ENCODE results near the gene CCNL2. TPM values are rescaled to one million over a fixed set of nuclear protein-coding genes. Genes with fewer than 3 reads are reported as not detected.

Gene CCNL2
- total and polyA plus RNA-seq, 2 donors (not counting 1 experiment from before 2014, with no cell fraction given): 263 to 347 TPM

GRCh38 chr1:1432951-1433803 is 34.0 kb upstream of the CCNL2 start:
- Histone ChIP-seq H3K9ac (ENCODE audit: low read length) (no peak overlapping the region), H4K20me1 (ENCODE audit: control insufficient read depth, insufficient read depth, low read length, poor library complexity, severe bottlenecking) (no peaks in the 10 kb centered on the region), H3K4me3 (ENCODE audit: control extremely low read depth in 1 of 5, extremely low read depth in 1 of 5, insufficient read depth in 1 of 5, low read depth in 2 of 5, low read length in 4 of 5) (no peak overlapping the region), H3K27me3 (replicated peaks in 1 of 4; ENCODE audit: control extremely low read depth in 1 of 4, control insufficient read depth in 3 of 4, insufficient read depth in 4 of 4, low read length in 3 of 4) (peaks cover 0 to 70% (median 34%) of the 10 kb centered on the region in 4 experiments), H3K4me2 (replicated peaks; ENCODE audit: low read depth, low read length, poor library complexity, severe bottlenecking) (peak overlapping the region; percentile 86), H3K4me1 (ENCODE audit: control insufficient read depth in 2 of 2, insufficient read depth in 2 of 2, low read length in 2 of 2) (peaks cover 35% of the 10 kb centered on the region in 2 donors), H2AFZ (ENCODE audit: insufficient read depth, low read depth, low read length, poor library complexity, severe bottlenecking) (peak overlapping the region; percentile 14), H3K9me3 (ENCODE audit: control extremely low read depth in 1 of 3, control insufficient read depth in 2 of 3, insufficient read depth in 1 of 3, low read length in 2 of 3) (peaks cover 0 to 32% (median 0%) of the 10 kb centered on the region in 3 donors), H3K27ac (ENCODE audit: low read length in 2 of 2) (no peak overlapping the region), H3K36me3 (replicated peaks in 1 of 2; ENCODE audit: control extremely low read depth in 1 of 2, control insufficient read depth in 1 of 2, extremely low read depth in 1 of 2, insufficient read depth in 2 of 2, low read length in 1 of 2) (no peaks in the 10 kb centered on the region), H3K79me2 (ENCODE audit: control insufficient read depth, insufficient read depth, low read length) (no peaks in the 10 kb centered on the region)
- Mint-ChIP-seq H3K4me1 (peaks cover 14% of the 10 kb centered on the region), H3K4me3 (no peak overlapping the region), H3K9me3 (ENCODE audit: insufficient read depth) (no peaks in the 10 kb centered on the region), H3K27me3 (peaks cover 29% of the 10 kb centered on the region), H3K27ac (no peak overlapping the region)
- intact Hi-C loops (cut with micrococcal nuclease): no loop called here
- 42% methylated on average over 32 of the region's 34 CpGs for WGBS (ENCODE audit: insufficient coverage)
- DNase-seq (peak; percentile 42), ATAC-seq (ENCODE audit: low read depth) (no peak)
- ChIA-PET POLR2A (no interaction called here), CTCF (no interaction called here)
- TF ChIP-seq EZH2 (IDR thresholded peaks at IDR 0.05; ENCODE audit: borderline replicate concordance, insufficient read depth, low read depth, low read length, poor library complexity, severe bottlenecking) (no peak), CTCF (IDR thresholded peaks at IDR 0.05) (no peak)

- intact Hi-C loops (cut with micrococcal nuclease): no loop called here
- Mint-ChIP-seq H3K4me1 (peaks cover 14% of the 10 kb centered on the region), H3K27ac (no peak overlapping the region), H3K9me3 (ENCODE audit: insufficient read depth) (no peaks in the 10 kb centered on the region), H3K4me3 (no peak overlapping the region), H3K27me3 (peaks cover 29% of the 10 kb centered on the region)
- Histone ChIP-seq H2AFZ (ENCODE audit: insufficient read depth, low read depth, low read length, poor library complexity, severe bottlenecking) (no peak overlapping the region), H4K20me1 (ENCODE audit: control insufficient read depth, insufficient read depth, low read length, poor library complexity, severe bottlenecking) (no peaks in the 10 kb centered on the region), H3K79me2 (ENCODE audit: control insufficient read depth, insufficient read depth, low read length) (no peaks in the 10 kb centered on the region), H3K27ac (ENCODE audit: low read length in 2 of 2) (no peak overlapping the region), H3K36me3 (replicated peaks in 1 of 2; ENCODE audit: control extremely low read depth in 1 of 2, control insufficient read depth in 1 of 2, extremely low read depth in 1 of 2, insufficient read depth in 2 of 2, low read length in 1 of 2) (no peaks in the 10 kb centered on the region), H3K4me3 (ENCODE audit: control extremely low read depth in 1 of 5, extremely low read depth in 1 of 5, insufficient read depth in 1 of 5, low read depth in 2 of 5, low read length in 4 of 5) (no peak overlapping the region), H3K4me1 (ENCODE audit: control insufficient read depth in 2 of 2, insufficient read depth in 2 of 2, low read length in 2 of 2) (peaks cover 35% of the 10 kb centered on the region in 2 donors), H3K9ac (ENCODE audit: low read length) (no peak overlapping the region), H3K27me3 (replicated peaks in 1 of 4; ENCODE audit: control extremely low read depth in 1 of 4, control insufficient read depth in 3 of 4, insufficient read depth in 4 of 4, low read length in 3 of 4) (peaks cover 0 to 64% (median 31%) of the 10 kb centered on the region in 4 experiments), H3K4me2 (replicated peaks; ENCODE audit: low read depth, low read length, poor library complexity, severe bottlenecking) (no peak overlapping the region), H3K9me3 (ENCODE audit: control extremely low read depth in 1 of 3, control insufficient read depth in 2 of 3, insufficient read depth in 1 of 3, low read length in 2 of 3) (peaks cover 0 to 34% (median 0%) of the 10 kb centered on the region in 3 donors)
- DNase-seq: peak; percentile 21
- ChIA-PET POLR2A (no interaction called here), CTCF (no interaction called here)
- no peak for ATAC-seq (ENCODE audit: low read depth)
- 59% methylated on average over 28 of the region's 28 CpGs for WGBS (ENCODE audit: insufficient coverage)
- TF ChIP-seq EZH2 (IDR thresholded peaks at IDR 0.05; ENCODE audit: borderline replicate concordance, insufficient read depth, low read depth, low read length, poor library complexity, severe bottlenecking) (no peak), CTCF (IDR thresholded peaks at IDR 0.05) (no peak)
Observed at GRCh38 chr1:1432274-1432950, 33.3 kb upstream of the CCNL2 start.
